ENCODE results near the gene GAGE12J. TPM values are rescaled to one million over a fixed set of nuclear protein-coding genes. Genes with fewer than 3 reads are reported as not detected.
"Not testable (repeated sequence)": the region's sequence is repeated elsewhere in the genome, so short reads cannot be mapped to it uniquely, and the experiment has no call there.

GAGE12J gene
- not detected for total RNA-seq

- H3K27ac Mint-ChIP-seq; DNase-seq; H3K4me3 Mint-ChIP-seq; H3K36me3 Mint-ChIP-seq (ENCODE audit: low read depth); H3K9me3 Mint-ChIP-seq; H3K27me3 Mint-ChIP-seq; POLR2A ChIA-PET; H3K4me1 Mint-ChIP-seq; CTCF ChIA-PET: not testable (repeated sequence)
Measured at GRCh38 chrX:49321737-49322136, at the start of gene GAGE12J. GAGE12J (plus strand) TSS chrX:49322037; CDS start chrX:49323194, 1,157 bp downstream.

DNA sequence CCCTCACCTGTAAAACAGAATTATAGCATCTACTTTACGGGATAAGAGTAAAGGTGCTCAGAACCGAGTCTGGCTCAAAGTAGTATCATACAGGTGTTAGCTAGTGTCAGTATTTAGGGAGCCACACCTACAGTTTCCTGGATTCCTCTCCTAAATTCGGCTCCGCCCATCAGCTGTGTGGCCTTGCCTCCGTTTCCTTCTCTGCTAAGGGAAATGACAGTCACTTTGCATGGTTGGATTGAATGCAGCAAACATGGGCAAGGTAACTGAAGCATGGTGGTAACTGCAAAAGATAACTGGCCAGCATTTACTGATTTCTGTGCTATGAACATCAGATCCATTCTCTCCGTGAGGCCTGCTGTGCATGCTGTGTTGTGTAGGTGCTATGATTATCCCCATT, 49.4 kb upstream of the GAGE12J start:
- POLR2A ChIA-PET, result no interaction called here
- DNase-seq, result peak; percentile 52
- CTCF ChIA-PET, result interaction anchor here (0.6 to 2.0 kb wide), 3 partner anchors 80 to 728 kb away, joined by 3 to 5 read pairs (median 4); no protein-coding TSS in a partner anchor
- peak overlapping the region; percentile 72 for H3K4me3 Mint-ChIP-seq
- H3K36me3 Mint-ChIP-seq (ENCODE audit: low read depth), result peaks cover 45% of the 10 kb centered on the region
- H3K4me1 Mint-ChIP-seq, result peaks cover 78% of the 10 kb centered on the region
- peak overlapping the region; percentile 94 for H3K27ac Mint-ChIP-seq
- no peaks in the 10 kb centered on the region for H3K27me3 Mint-ChIP-seq
- H3K9me3 Mint-ChIP-seq, result no peaks in the 10 kb centered on the region

DNA sequence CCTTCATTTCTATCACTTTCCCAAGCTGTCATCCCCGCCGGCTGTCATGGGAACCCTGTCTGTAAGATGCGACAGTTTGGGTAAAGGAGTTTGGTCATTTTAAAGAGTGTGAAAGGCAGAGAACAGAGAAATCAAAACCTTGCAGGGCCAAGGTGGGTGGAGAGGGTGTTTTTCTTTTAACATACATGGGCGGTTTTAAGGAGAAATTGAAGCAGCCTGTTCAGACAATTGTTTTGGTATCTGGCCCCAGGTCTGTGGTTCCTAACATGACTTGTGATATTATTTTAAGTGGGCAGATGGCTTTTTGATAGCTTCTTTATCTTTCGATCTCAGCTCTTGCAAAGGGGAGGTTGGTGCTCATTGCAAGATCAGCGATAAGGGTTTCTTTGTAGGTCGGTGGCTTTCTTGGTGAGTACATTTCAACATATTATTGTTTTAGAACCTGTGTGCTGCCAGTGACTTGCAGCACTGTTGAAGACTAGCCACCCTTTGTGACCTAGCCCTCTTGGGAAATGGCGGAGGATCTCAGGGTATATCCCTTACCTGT, 48.6 kb upstream of the GAGE12J start:
- Mint-ChIP-seq H3K27me3 (no peaks in the 10 kb centered on the region), H3K27ac (peak overlapping the region; percentile 94), H3K4me1 (peaks cover 78% of the 10 kb centered on the region), H3K36me3 (ENCODE audit: low read depth) (peaks cover 53% of the 10 kb centered on the region), H3K9me3 (no peaks in the 10 kb centered on the region), H3K4me3 (peak overlapping the region; percentile 72)
- ChIA-PET POLR2A (no interaction called here), CTCF (interaction anchor here (0.9 to 2.0 kb wide), 4 partner anchors 15 to 81 kb away, joined by 3 to 5 read pairs (median 3); no protein-coding TSS in a partner anchor)
- peak; percentile 63 for DNase-seq

DNA sequence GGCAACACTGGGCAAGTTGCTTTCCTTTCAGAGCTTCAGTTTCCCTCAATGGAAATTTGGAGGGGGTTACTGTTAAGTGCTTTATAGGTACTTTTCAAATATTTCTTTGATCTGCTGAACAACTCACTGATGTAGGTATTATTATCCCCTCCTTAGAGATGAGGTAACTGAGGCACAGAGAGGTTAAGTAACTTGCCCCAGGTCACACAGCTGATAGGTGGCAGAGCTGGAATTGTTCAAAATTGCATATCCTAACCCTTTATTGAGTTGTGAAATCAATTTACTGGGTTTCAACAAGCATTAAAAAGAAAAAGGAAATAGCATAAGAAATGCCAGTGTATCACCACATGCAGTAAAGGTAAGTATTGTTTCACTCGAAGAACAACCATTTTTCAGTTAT, 45.6 kb upstream of the GAGE12J start:
- DNase-seq, result no peak
- POLR2A ChIA-PET, result interaction anchor here (1.3 kb wide), 1 partner anchor 85 kb away, joined by 3 read pairs; no protein-coding TSS in a partner anchor
- H3K27me3 Mint-ChIP-seq, result no peaks in the 10 kb centered on the region
- peaks cover 89% of the 10 kb centered on the region for H3K4me1 Mint-ChIP-seq
- peaks cover 61% of the 10 kb centered on the region for H3K36me3 Mint-ChIP-seq (ENCODE audit: low read depth)
- peak overlapping the region; percentile 95 for H3K27ac Mint-ChIP-seq
- H3K9me3 Mint-ChIP-seq, result no peaks in the 10 kb centered on the region
- H3K4me3 Mint-ChIP-seq, result no peak overlapping the region
- CTCF ChIA-PET, result interaction anchor here (1.1 to 1.3 kb wide), 2 partner anchors 12 to 15 kb away, joined by 3 read pairs; no protein-coding TSS in a partner anchor

- POLR2A ChIA-PET, result interaction anchor here (1.3 kb wide), 1 partner anchor 86 kb away, joined by 3 read pairs; no protein-coding TSS in a partner anchor
- no peaks in the 10 kb centered on the region for H3K9me3 Mint-ChIP-seq
Measured at GRCh38 chrX:49276671-49277534, 44.9 kb upstream of the GAGE12J start.

DNA sequence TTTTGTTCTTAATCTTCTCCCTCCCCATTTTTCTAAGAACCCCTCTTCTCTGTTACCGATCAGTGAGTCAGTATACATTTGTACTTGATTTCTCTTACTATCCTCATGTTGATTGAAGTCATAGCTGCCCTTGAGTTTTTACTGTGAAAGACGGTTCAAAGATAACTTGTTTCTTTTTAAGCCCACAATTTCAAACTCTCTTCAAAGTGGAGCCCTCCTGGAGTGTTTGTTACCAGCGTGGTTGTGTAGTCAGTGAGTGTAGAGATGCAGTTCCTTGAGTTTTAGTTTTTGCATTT, 44.4 kb upstream of the GAGE12J start:
- Mint-ChIP-seq H3K4me3 (peak overlapping the region; percentile 58), H3K27ac (peak overlapping the region; percentile 95), H3K9me3 (no peaks in the 10 kb centered on the region), H3K4me1 (peaks cover 85% of the 10 kb centered on the region), H3K36me3 (ENCODE audit: low read depth) (peaks cover 57% of the 10 kb centered on the region), H3K27me3 (no peaks in the 10 kb centered on the region)
- ChIA-PET POLR2A (no interaction called here), CTCF (interaction anchor here (0.6 kb wide), 1 partner anchor 193 kb away, joined by 3 read pairs; no protein-coding TSS in a partner anchor)
- no peak for DNase-seq

More at GRCh38 chrX:49276671-49277534, 44.9 kb upstream of the GAGE12J start:
- no peak for DNase-seq
- H3K4me1 Mint-ChIP-seq, result peaks cover 85% of the 10 kb centered on the region
- CTCF ChIA-PET, result interaction anchor here (1.3 kb wide), 1 partner anchor 11 kb away, joined by 3 read pairs; no protein-coding TSS in a partner anchor
- H3K27me3 Mint-ChIP-seq, result no peaks in the 10 kb centered on the region
- H3K36me3 Mint-ChIP-seq (ENCODE audit: low read depth), result peaks cover 58% of the 10 kb centered on the region
- peak overlapping the region; percentile 58 for H3K4me3 Mint-ChIP-seq
- peak overlapping the region; percentile 95 for H3K27ac Mint-ChIP-seq

GRCh38 chrX:49278081-49278480, 43.8 kb upstream of the GAGE12J start:
- peak overlapping the region; percentile 58 for H3K4me3 Mint-ChIP-seq
- CTCF ChIA-PET, result interaction anchor here (0.6 kb wide), 1 partner anchor 194 kb away, joined by 3 read pairs; no protein-coding TSS in a partner anchor
- no peaks in the 10 kb centered on the region for H3K27me3 Mint-ChIP-seq
- H3K27ac Mint-ChIP-seq, result peak overlapping the region; percentile 95
- peaks cover 83% of the 10 kb centered on the region for H3K4me1 Mint-ChIP-seq
- H3K36me3 Mint-ChIP-seq (ENCODE audit: low read depth), result peaks cover 61% of the 10 kb centered on the region
- no peak for DNase-seq
- POLR2A ChIA-PET, result no interaction called here
- no peaks in the 10 kb centered on the region for H3K9me3 Mint-ChIP-seq

DNA sequence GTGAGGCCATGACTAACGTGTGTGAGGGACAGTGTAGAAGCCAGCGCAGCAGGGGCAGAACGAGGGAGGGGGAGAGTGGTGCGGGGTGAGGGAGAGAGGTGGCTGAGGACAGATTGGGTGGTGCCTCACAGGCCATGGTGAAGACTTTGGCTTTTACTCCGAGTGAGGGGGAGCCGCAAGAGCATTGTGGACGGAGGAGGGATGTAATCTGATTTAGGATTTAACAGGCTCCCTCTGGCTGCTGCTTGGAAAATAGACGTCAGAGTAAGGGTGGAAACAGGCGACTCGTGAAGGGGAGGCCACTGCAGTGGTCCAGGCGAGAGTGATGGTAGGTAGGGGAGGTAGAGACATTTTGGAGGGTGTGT, 39.2 kb upstream of the GAGE12J start:
- Mint-ChIP-seq H3K4me1 (peaks cover 47% of the 10 kb centered on the region), H3K9me3 (peaks cover 3% of the 10 kb centered on the region), H3K27ac (peak overlapping the region; percentile 41), H3K27me3 (no peaks in the 10 kb centered on the region), H3K4me3 (no peak overlapping the region), H3K36me3 (ENCODE audit: low read depth) (peaks cover 35% of the 10 kb centered on the region)
- POLR2A ChIA-PET, result no interaction called here
- no peak for DNase-seq
- CTCF ChIA-PET, result no interaction called here

GRCh38 chrX:49284212-49284611, 37.6 kb upstream of the GAGE12J start:
- peaks cover 30% of the 10 kb centered on the region for H3K36me3 Mint-ChIP-seq (ENCODE audit: low read depth)
- no peak for DNase-seq
- H3K27me3 Mint-ChIP-seq, result no peaks in the 10 kb centered on the region
- H3K9me3 Mint-ChIP-seq, result peaks cover 4% of the 10 kb centered on the region
- H3K4me3 Mint-ChIP-seq, result no peak overlapping the region
- ChIA-PET CTCF (no interaction called here), POLR2A (no interaction called here)
- H3K4me1 Mint-ChIP-seq, result peaks cover 45% of the 10 kb centered on the region
- no peak overlapping the region for H3K27ac Mint-ChIP-seq

DNA sequence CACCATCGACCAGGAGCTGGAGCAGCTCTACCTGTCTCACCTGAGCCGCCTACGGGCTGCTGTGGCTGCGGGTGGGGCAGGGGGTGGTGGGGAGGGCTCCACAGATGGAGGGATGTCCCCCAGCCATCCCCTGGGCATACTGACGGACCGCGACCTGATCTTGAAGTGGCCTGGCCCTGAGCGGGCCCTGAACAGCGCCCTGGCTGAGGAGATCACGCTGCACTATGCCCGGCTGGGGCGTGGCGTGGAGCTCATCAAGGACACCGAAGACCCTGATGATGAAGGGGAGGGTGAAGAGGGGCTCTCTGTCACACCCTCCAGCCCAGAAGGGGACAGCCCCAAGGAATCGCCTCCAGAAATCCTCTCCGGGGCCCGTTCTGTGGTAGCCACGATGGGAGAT, 35.7 kb upstream of the GAGE12J start:
- H3K9me3 Mint-ChIP-seq, result peaks cover 4% of the 10 kb centered on the region
- no peak overlapping the region for H3K4me3 Mint-ChIP-seq
- ChIA-PET CTCF (no interaction called here), POLR2A (no interaction called here)
- H3K4me1 Mint-ChIP-seq, result peaks cover 37% of the 10 kb centered on the region
- no peaks in the 10 kb centered on the region for H3K27me3 Mint-ChIP-seq
- H3K36me3 Mint-ChIP-seq (ENCODE audit: low read depth), result peaks cover 23% of the 10 kb centered on the region
- DNase-seq, result no peak
- H3K27ac Mint-ChIP-seq, result no peak overlapping the region

GRCh38 chrX:49286581-49286980, 35.3 kb upstream of the GAGE12J start:
- H3K27me3 Mint-ChIP-seq, result no peaks in the 10 kb centered on the region
- peaks cover 37% of the 10 kb centered on the region for H3K4me1 Mint-ChIP-seq
- DNase-seq, result no peak
- no peak overlapping the region for H3K4me3 Mint-ChIP-seq
- H3K36me3 Mint-ChIP-seq (ENCODE audit: low read depth), result peaks cover 21% of the 10 kb centered on the region
- no peak overlapping the region for H3K27ac Mint-ChIP-seq
- POLR2A ChIA-PET, result interaction anchor here (0.6 kb wide), 1 partner anchor 12 kb away, joined by 3 read pairs; no protein-coding TSS in a partner anchor
- CTCF ChIA-PET, result no interaction called here
- H3K9me3 Mint-ChIP-seq, result peaks cover 4% of the 10 kb centered on the region

DNA sequence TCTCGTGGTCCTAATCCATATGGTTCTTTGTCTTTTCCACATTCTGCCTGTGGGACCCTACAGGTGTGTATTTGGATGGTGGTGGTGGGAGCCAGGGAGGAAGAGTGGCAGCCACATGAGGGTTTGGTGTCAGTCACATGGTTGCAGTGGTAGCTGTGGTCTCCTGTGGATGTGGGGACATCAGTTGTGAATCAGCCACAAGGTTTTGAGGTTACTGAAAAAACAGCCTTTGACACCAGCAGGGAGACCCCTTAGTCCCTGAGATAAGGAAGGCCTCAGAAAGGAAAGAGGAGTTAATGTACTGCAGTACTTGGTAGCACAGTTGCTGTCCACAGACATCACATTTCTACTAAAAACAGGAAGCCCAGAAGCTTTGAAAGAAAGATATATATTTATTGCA, 34.2 kb upstream of the GAGE12J start:
- H3K27me3 Mint-ChIP-seq, result no peaks in the 10 kb centered on the region
- ChIA-PET POLR2A (no interaction called here), CTCF (interaction anchor here (0.6 to 1.3 kb wide), 3 partner anchors 12 to 192 kb away, joined by 3 to 5 read pairs (median 3); no protein-coding TSS in a partner anchor)
- no peak overlapping the region for H3K4me3 Mint-ChIP-seq
- peak overlapping the region; percentile 16 for H3K27ac Mint-ChIP-seq
- DNase-seq, result no peak
- H3K4me1 Mint-ChIP-seq, result peaks cover 35% of the 10 kb centered on the region
- peaks cover 15% of the 10 kb centered on the region for H3K36me3 Mint-ChIP-seq (ENCODE audit: low read depth)
- H3K9me3 Mint-ChIP-seq, result peaks cover 4% of the 10 kb centered on the region

- H3K27me3 Mint-ChIP-seq, result no peaks in the 10 kb centered on the region
- no peak overlapping the region for H3K4me3 Mint-ChIP-seq
- DNase-seq, result no peak
- POLR2A ChIA-PET, result no interaction called here
- no peak overlapping the region for H3K27ac Mint-ChIP-seq
- H3K4me1 Mint-ChIP-seq, result peaks cover 33% of the 10 kb centered on the region
- H3K9me3 Mint-ChIP-seq, result peaks cover 4% of the 10 kb centered on the region
- peaks cover 11% of the 10 kb centered on the region for H3K36me3 Mint-ChIP-seq (ENCODE audit: low read depth)
- CTCF ChIA-PET, result no interaction called here
Measured at GRCh38 chrX:49290215-49290614, 31.6 kb upstream of the GAGE12J start.
